GM23338 (cell line): ENCODE results near the gene LPP. TPM values are rescaled to one million over a fixed set of nuclear protein-coding genes. Genes with fewer than 3 reads are reported as not detected.

Source experiments
- ATAC-seq: fragments of 200-7000 bp; cut with Tn5 transposase; 3 replicates; pipeline ENCODE4 v1.9.1; 2020
- DNase-seq: peaks from one replicate; pipeline ENCODE4 v3.0.0-alpha.2; 2015; ENCODE audit warnings: low spot score
- H2AFZ ChIP-seq: fragments of 200-600 bp; sonication (generic); 2 replicates; pipeline ENCODE4 v1.8.0; 2016; ENCODE audit warnings: antibody characterized with exemption, mild to moderate bottlenecking, moderate library complexity
- H3F3A ChIP-seq: fragments of 200-600 bp; sonication (generic); replicated peaks from 2 replicates; pipeline ENCODE4 v1.8.0; 2017; ENCODE audit warnings: antibody characterized with exemption, mixed run types, low read depth
- H3K27ac ChIP-seq: fragments of 200-600 bp; sonication (generic); 2 replicates; pipeline ENCODE4 v1.6.1; 2016; ENCODE audit warnings: low read depth
- H3K27me3 ChIP-seq: fragments of 200-600 bp; sonication (generic); 2 replicates; pipeline ENCODE4 v1.8.0; 2016; ENCODE audit warnings: mild to moderate bottlenecking, mixed run types, moderate library complexity; ENCODE audit not compliant: insufficient read depth
- H3K36me3 ChIP-seq: fragments of 200-600 bp; sonication (generic); 2 replicates; pipeline ENCODE4 v1.8.0; 2016; ENCODE audit warnings: mild to moderate bottlenecking; ENCODE audit not compliant: insufficient read depth
- H3K4me1 ChIP-seq: fragments of 200-600 bp; sonication (generic); 2 replicates; pipeline ENCODE4 v1.8.0; 2016; ENCODE audit warnings: mild to moderate bottlenecking, moderate library complexity; ENCODE audit not compliant: insufficient read depth
- H3K4me2 ChIP-seq: fragments of 200-600 bp; sonication (generic); 2 replicates; pipeline ENCODE4 v1.7.1; 2017; ENCODE audit warnings: mixed run types
- H3K4me3 ChIP-seq: fragments of 200-600 bp; sonication (generic); 2 replicates; pipeline ENCODE4 v1.6.1; 2016; ENCODE audit warnings: mixed run types
- H3K79me2 ChIP-seq: fragments of 200-600 bp; sonication (generic); replicated peaks from 2 replicates; pipeline ENCODE4 v1.8.0; 2017; ENCODE audit warnings: mild to moderate bottlenecking; ENCODE audit not compliant: insufficient read depth
- H3K9me2 ChIP-seq: fragments of 200-600 bp; sonication (generic); 2 replicates; pipeline ENCODE4 v1.8.0; 2017; ENCODE audit not compliant: insufficient read depth
- H4K20me1 ChIP-seq: fragments of 200-600 bp; sonication (generic); replicated peaks from 2 replicates; pipeline ENCODE4 v1.8.0; 2017; ENCODE audit warnings: mild to moderate bottlenecking; ENCODE audit not compliant: insufficient read depth
- H3K27ac Mint-ChIP-seq: 2 replicates; pipeline ENCODE4 v1.8.0; 2020; ENCODE audit warnings: inconsistent platforms, mild to moderate bottlenecking, moderate library complexity, mixed read lengths
- H3K27me3 Mint-ChIP-seq: 3 replicates; pipeline ENCODE4 v1.8.0; 2022; ENCODE audit warnings: low read depth, mild to moderate bottlenecking, moderate library complexity, mixed read lengths, inconsistent platforms; ENCODE audit not compliant: insufficient read depth, poor library complexity
- H3K36me3 Mint-ChIP-seq: 3 replicates; pipeline ENCODE4 v1.8.0; 2021; ENCODE audit warnings: low read depth, mild to moderate bottlenecking, inconsistent platforms, moderate library complexity, mixed read lengths
- H3K4me1 Mint-ChIP-seq: 3 replicates; pipeline ENCODE4 v1.8.0; 2020; ENCODE audit warnings: mild to moderate bottlenecking, inconsistent platforms, mixed read lengths
- H3K4me3 Mint-ChIP-seq: 3 replicates; pipeline ENCODE4 v1.8.0; 2021; ENCODE audit warnings: moderate library complexity, mild to moderate bottlenecking, inconsistent platforms, mixed read lengths
- H3K9me3 Mint-ChIP-seq: 3 replicates; pipeline ENCODE4 v1.8.0; 2020; ENCODE audit warnings: moderate library complexity, mild to moderate bottlenecking, inconsistent platforms, mixed read lengths
- CREB1 ChIP-seq: fragments of 250-450 bp; sonication (Bioruptor Pico); IDR thresholded peaks from 2 replicates; pipeline ENCODE4 v1.5.0; 2020; ENCODE audit warnings: low read depth, mild to moderate bottlenecking, moderate library complexity
- ETS1 ChIP-seq: IDR thresholded peaks from 2 replicates; pipeline ENCODE4 v1.6.1; 2016; ENCODE audit warnings: antibody characterized with exemption
- EZH2 ChIP-seq: fragments of 200-600 bp; sonication (generic); IDR thresholded peaks from one replicate; pipeline ENCODE4 v1.8.0; 2017; ENCODE audit warnings: antibody characterized with exemption, mild to moderate bottlenecking, low read depth; ENCODE audit not compliant: unreplicated experiment
- EZH2phosphoT487 ChIP-seq: fragments of 200-600 bp; sonication (generic); IDR thresholded peaks from one replicate; pipeline ENCODE4 v1.8.1; 2018; ENCODE audit warnings: antibody characterized with exemption; ENCODE audit not compliant: unreplicated experiment
- JUNB ChIP-seq: IDR thresholded peaks from one replicate; pipeline ENCODE4 v1.6.1; 2016; ENCODE audit warnings: antibody characterized with exemption; ENCODE audit not compliant: unreplicated experiment
- NANOG ChIP-seq: IDR thresholded peaks from 2 replicates; pipeline ENCODE4 v1.6.1; 2016; ENCODE audit warnings: antibody characterized with exemption, borderline replicate concordance
- POLR2AphosphoS5 ChIP-seq: IDR thresholded peaks from 2 replicates; pipeline ENCODE4 v1.6.1; 2016; ENCODE audit warnings: antibody characterized with exemption, low read depth
- REST ChIP-seq: IDR thresholded peaks from one replicate; pipeline ENCODE4 v1.6.1; 2018; ENCODE audit warnings: antibody characterized with exemption; ENCODE audit not compliant: unreplicated experiment
- STAT1 ChIP-seq: IDR thresholded peaks from one replicate; pipeline ENCODE4 v1.6.1; 2016; ENCODE audit warnings: antibody characterized with exemption; ENCODE audit not compliant: unreplicated experiment
- ZNF114 ChIP-seq: fragments of 250-450 bp; sonication (Bioruptor Pico); IDR thresholded peaks from 2 replicates; pipeline ENCODE4 v1.5.0; 2020; ENCODE audit warnings: mild to moderate bottlenecking, moderate library complexity
- ZNF331 ChIP-seq: fragments of 250-450 bp; sonication (Bioruptor Pico); IDR thresholded peaks from 2 replicates; pipeline ENCODE4 v1.5.0; 2020; ENCODE audit warnings: low read depth, mild to moderate bottlenecking, moderate library complexity
- ZNF462 ChIP-seq: fragments of 250-450 bp; sonication (Bioruptor Pico); IDR thresholded peaks from 2 replicates; pipeline ENCODE4 v1.5.0; 2020; ENCODE audit warnings: mild to moderate bottlenecking, moderate library complexity
- polyA plus RNA-seq: library from polyadenylated mRNA; unstranded; fragments of >200 nt; fragmentation: Nextera tagmentation; extraction: Ambion mirVana; gene quantifications from 2 replicates; pipeline ENCODE4 v1.2.1, GENCODE V29; 2016
- total RNA-seq: library from RNA; depleted of rRNA; stranded (reverse); fragments of >200 nt; shearing (Covaris generic); gene quantifications from 2 replicates; pipeline ENCODE4 v1.2.3, GENCODE V29; 2014

Gene LPP
- total and polyA plus RNA-seq, 2 experiments from 2014 or later, result 23.0 to 35.2 TPM

- no peak overlapping the region for H2AFZ ChIP-seq
- H3K27me3 Mint-ChIP-seq, result no peaks in the 10 kb centered on the region
- no peaks in the 10 kb centered on the region for H3K79me2 ChIP-seq
- H3K9me3 Mint-ChIP-seq, result peaks cover 3% of the 10 kb centered on the region; the same call in 1 of the 3 replicates
- H3K4me3 ChIP-seq, result no peak overlapping the region
- H3K4me1 Mint-ChIP-seq, result no peaks in the 10 kb centered on the region
- no peak overlapping the region for H3K4me2 ChIP-seq
- no peaks in the 10 kb centered on the region for H3K27me3 ChIP-seq
- no peaks in the 10 kb centered on the region; the same call in 2 of the 3 replicates for H3K36me3 Mint-ChIP-seq
- H3K4me1 ChIP-seq, result no peaks in the 10 kb centered on the region
- no peaks in the 10 kb centered on the region for H3K36me3 ChIP-seq
- no peaks in the 10 kb centered on the region for H3K9me2 ChIP-seq
- DNase-seq (no peak), ATAC-seq (no peak)
- no peak overlapping the region for H3K4me3 Mint-ChIP-seq
- H4K20me1 ChIP-seq, result no peaks in the 10 kb centered on the region
- TF ChIP-seq JUNB (no peak), ZNF331 (CRISPR knock-in tag) (no peak), EZH2phosphoT487 (no peak), ETS1 (no peak), EZH2 (no peak), NANOG (no peak), ZNF114 (no peak), STAT1 (no peak), ZNF462 (CRISPR knock-in tag) (no peak), POLR2AphosphoS5 (no peak), REST (no peak), CREB1 (CRISPR knock-in tag) (no peak)
- H3F3A ChIP-seq, result no peaks in the 10 kb centered on the region
- no peak overlapping the region for H3K27ac ChIP-seq
- H3K27ac Mint-ChIP-seq, result no peak overlapping the region
Observed at GRCh38 chr3:188842639-188843038, 688.7 kb downstream of the LPP start.
